Measurements from ENCODE around the gene NME4.
"Not testable (repeated sequence)": the region's sequence is repeated elsewhere in the genome, so short reads cannot be mapped to it uniquely, and the experiment has no call there.

Gene NME4

DNA sequence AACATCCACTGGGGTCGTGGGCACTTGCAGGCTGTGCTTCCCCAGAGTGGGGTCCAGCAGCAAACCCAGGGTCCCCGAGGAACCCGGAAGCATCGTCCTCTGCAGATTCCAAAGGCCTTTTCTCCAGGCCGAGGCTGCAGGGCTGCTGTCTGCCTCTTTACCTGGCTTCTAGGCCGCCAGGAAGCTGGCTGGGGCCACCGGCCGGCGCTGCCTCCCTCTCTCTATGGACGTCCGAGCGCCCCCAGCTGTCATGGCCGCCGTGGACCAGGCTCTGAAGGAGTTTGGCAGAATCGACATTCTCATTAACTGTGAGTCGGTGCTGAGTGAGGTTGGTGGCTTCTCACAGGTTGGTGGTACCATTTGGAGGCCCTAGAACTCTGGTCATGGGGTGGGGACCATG, 10.3 kb downstream of the NME4 start:
- H3K79me2 ChIP-seq (ENCODE audit: insufficient read depth, low read depth), result no peaks in the 10 kb centered on the region
- no peak for TF ChIP-seq CTCF (conservative IDR thresholded peaks at IDR 0.05; ENCODE audit: low read depth, low read length)
- H3K4me1 ChIP-seq (ENCODE audit: low read depth, poor library complexity, severe bottlenecking), result peaks cover 5% of the 10 kb centered on the region
- no peak overlapping the region for H3K27ac ChIP-seq
- H3K36me3 ChIP-seq (ENCODE audit: insufficient read depth), result no peaks in the 10 kb centered on the region
- H3K4me3 ChIP-seq (IDR thresholded peaks at IDR 0.05; ENCODE audit: insufficient read depth, low read depth, low read length), result no peak overlapping the region
- H3K9ac ChIP-seq, result no peak overlapping the region
- H4K20me1 ChIP-seq (ENCODE audit: insufficient read depth), result no peaks in the 10 kb centered on the region
- H2AFZ ChIP-seq (ENCODE audit: low read depth), result no peak overlapping the region
- H3K27me3 ChIP-seq (ENCODE audit: insufficient read depth, low read depth), result no peaks in the 10 kb centered on the region
- no peak overlapping the region for H3K4me2 ChIP-seq

GRCh38 chr16:410516-411178, 13.6 kb downstream of the NME4 start:
- Histone ChIP-seq H3K36me3 (ENCODE audit: insufficient read depth) (no peaks in the 10 kb centered on the region), H3K27ac (no peak overlapping the region), H3K4me3 (IDR thresholded peaks at IDR 0.05; ENCODE audit: insufficient read depth, low read depth, low read length) (no peak overlapping the region)

DNA sequence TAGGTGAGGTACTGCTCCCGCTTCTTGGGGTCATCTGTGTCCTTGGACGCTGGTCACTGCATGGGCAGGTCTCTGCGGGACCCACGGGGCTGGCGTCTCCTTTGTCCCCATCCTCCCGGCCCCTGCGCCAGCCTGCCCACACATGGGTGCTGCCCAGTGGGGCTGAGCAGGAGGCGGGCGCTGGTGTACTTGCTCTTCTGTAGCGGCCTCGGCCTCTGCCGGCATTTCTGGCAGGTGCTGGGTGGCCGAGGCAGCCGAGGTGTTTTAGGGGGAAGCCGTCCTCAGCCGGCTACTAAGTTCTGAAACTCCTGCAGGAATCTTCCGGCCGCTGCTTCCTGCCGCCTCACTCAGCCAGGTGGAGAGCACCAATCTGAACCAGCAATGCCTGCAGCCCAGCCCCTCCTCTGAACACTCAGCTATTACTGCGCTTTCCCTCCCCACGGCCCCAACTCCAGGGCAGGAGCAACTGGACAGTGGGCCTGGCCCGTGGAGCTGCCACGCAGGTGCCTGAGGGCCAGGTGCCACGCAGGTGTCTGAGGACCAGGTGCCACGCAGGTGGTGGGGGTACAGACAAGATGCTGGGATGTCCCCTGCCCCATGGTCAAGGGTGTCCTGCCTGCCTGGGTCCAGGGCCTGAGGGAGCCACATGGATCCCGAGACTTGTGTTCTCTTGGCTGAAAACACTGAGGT, 14.7 kb downstream of the NME4 start:
- H3K4me3 ChIP-seq (IDR thresholded peaks at IDR 0.05; ENCODE audit: insufficient read depth, low read depth, low read length), result no peak overlapping the region
- H3K4me2 ChIP-seq, result no peak overlapping the region
- no peaks in the 10 kb centered on the region for H3K27me3 ChIP-seq (ENCODE audit: insufficient read depth, low read depth)
- H2AFZ ChIP-seq (ENCODE audit: low read depth), result no peak overlapping the region
- H3K9ac ChIP-seq, result no peak overlapping the region
- no peaks in the 10 kb centered on the region for H3K79me2 ChIP-seq (ENCODE audit: insufficient read depth, low read depth)
- H3K27ac ChIP-seq, result no peak overlapping the region
- no peaks in the 10 kb centered on the region for H3K36me3 ChIP-seq (ENCODE audit: insufficient read depth)
- H3K4me1 ChIP-seq (ENCODE audit: low read depth, poor library complexity, severe bottlenecking), result no peaks in the 10 kb centered on the region
- TF ChIP-seq CTCF (conservative IDR thresholded peaks at IDR 0.05; ENCODE audit: low read depth, low read length), result no peak
- H4K20me1 ChIP-seq (ENCODE audit: insufficient read depth), result no peaks in the 10 kb centered on the region

More at GRCh38 chr16:410516-411178, 13.6 kb downstream of the NME4 start:
- Histone ChIP-seq H3K4me2 (no peak overlapping the region), H2AFZ (ENCODE audit: low read depth) (no peak overlapping the region), H3K4me1 (ENCODE audit: low read depth, poor library complexity, severe bottlenecking) (no peaks in the 10 kb centered on the region), H3K9ac (no peak overlapping the region), H3K27me3 (ENCODE audit: insufficient read depth, low read depth) (no peaks in the 10 kb centered on the region), H3K79me2 (ENCODE audit: insufficient read depth, low read depth) (no peaks in the 10 kb centered on the region), H4K20me1 (ENCODE audit: insufficient read depth) (no peaks in the 10 kb centered on the region)
- TF ChIP-seq CTCF (conservative IDR thresholded peaks at IDR 0.05; ENCODE audit: low read depth, low read length), result no peak

DNA sequence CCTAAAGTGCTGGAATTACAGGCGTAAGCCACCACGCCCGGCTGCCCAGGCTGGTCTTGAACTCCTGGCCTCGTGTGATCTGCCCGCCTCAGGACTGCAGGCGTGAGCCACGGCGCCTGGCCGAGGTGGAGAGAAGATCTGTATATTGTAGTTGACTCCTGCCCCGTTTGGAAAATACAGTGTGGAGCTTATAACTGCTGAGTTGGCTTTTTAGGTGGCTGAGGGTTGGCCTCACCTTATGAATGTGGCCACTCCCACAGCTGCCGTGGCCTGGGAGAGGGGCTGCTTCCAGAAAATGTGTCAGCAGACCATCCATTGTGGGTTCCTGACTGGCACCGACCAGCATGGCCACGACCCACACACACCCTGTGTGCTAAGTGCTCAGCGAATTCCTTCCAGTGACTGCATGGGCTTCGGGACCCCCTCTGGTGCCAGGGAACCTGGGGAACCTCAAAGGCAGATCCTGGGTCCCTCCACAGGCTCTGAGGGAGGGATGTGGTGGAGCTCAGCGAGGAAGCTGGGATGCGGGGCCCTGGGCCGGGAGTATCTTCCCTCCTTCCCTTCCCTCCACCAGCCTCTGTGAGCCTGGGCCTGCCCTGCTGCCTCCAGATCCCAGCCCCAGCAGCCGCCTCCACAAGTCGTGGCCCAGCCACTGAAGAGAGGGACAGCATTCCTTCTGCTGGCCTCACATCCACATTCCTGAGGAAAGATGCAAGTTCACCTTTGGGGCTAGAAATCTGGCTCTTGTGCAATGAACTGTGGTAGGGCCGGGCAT, 17.6 kb downstream of the NME4 start:
- no peak overlapping the region for H3K9ac ChIP-seq
- H3K79me2 ChIP-seq (ENCODE audit: insufficient read depth, low read depth), result no peaks in the 10 kb centered on the region
- no peaks in the 10 kb centered on the region for H4K20me1 ChIP-seq (ENCODE audit: insufficient read depth)
- no peak overlapping the region for H3K27ac ChIP-seq
- H3K4me1 ChIP-seq (ENCODE audit: low read depth, poor library complexity, severe bottlenecking), result no peaks in the 10 kb centered on the region
- H2AFZ ChIP-seq (ENCODE audit: low read depth), result no peak overlapping the region
- no peak overlapping the region for H3K4me3 ChIP-seq (IDR thresholded peaks at IDR 0.05; ENCODE audit: insufficient read depth, low read depth, low read length)
- H3K36me3 ChIP-seq (ENCODE audit: insufficient read depth), result no peaks in the 10 kb centered on the region
- TF ChIP-seq CTCF (conservative IDR thresholded peaks at IDR 0.05; ENCODE audit: low read depth, low read length), result no peak
- no peaks in the 10 kb centered on the region for H3K27me3 ChIP-seq (ENCODE audit: insufficient read depth, low read depth)
- H3K4me2 ChIP-seq, result no peak overlapping the region

DNA sequence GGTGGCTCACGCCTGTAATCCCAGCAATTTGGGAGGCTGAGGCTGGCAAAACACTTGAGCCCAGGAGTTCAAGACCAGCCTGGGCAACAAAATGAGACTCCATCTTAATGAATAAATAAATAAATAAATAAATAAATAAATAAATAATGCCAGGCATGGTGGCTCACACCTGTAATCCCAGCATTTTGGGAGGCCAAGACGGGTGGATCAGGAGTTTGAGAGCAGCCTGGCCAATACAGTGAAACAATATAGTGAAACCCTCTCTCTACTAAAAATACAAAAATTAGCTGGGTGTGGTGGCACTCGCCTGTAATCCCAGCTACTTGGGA, 18.1 kb downstream of the NME4 start:
- not testable (repeated sequence) for H3K4me1 ChIP-seq (ENCODE audit: low read depth, poor library complexity, severe bottlenecking); H2AFZ ChIP-seq (ENCODE audit: low read depth); H4K20me1 ChIP-seq (ENCODE audit: insufficient read depth); H3K9ac ChIP-seq; H3K27ac ChIP-seq; H3K36me3 ChIP-seq (ENCODE audit: insufficient read depth); H3K4me2 ChIP-seq; H3K4me3 ChIP-seq (IDR thresholded peaks at IDR 0.05; ENCODE audit: insufficient read depth, low read depth, low read length); H3K27me3 ChIP-seq (ENCODE audit: insufficient read depth, low read depth); H3K79me2 ChIP-seq (ENCODE audit: insufficient read depth, low read depth)

DNA sequence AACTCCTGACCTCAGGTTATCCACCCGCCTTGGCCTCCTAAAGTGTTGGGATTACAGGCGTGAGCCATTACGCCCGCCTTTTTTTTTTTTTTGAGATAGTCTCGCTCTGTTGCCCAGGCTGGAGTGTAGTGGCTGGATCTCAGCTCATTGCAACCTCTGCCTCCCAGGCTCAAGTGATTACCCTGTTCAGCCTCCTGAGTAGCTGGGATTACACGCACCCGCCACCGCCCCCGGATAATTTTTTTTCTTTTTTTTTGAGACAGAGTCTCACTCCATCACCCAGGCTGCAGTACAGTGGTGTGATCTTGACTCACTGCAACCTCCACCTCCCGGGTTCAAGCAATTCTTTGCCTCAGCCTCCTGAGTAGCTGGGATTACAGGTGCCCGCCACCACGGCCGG, 25.2 kb downstream of the NME4 start:
- H2AFZ ChIP-seq (ENCODE audit: low read depth); H3K4me3 ChIP-seq (IDR thresholded peaks at IDR 0.05; ENCODE audit: insufficient read depth, low read depth, low read length); H3K79me2 ChIP-seq (ENCODE audit: insufficient read depth, low read depth); H3K36me3 ChIP-seq (ENCODE audit: insufficient read depth); H3K9ac ChIP-seq; H3K4me2 ChIP-seq; H3K27me3 ChIP-seq (ENCODE audit: insufficient read depth, low read depth); H4K20me1 ChIP-seq (ENCODE audit: insufficient read depth); H3K27ac ChIP-seq: not testable (repeated sequence)
- H3K4me1 ChIP-seq (ENCODE audit: low read depth, poor library complexity, severe bottlenecking), result peaks cover 16% of the 10 kb centered on the region

All from KMS-11 (cell line).